K562 (cell line): Measurements from ENCODE around the gene PAQR8.

ENCODE experiments used
- E2F4 ChIP-seq: sonication (generic); formaldehyde crosslinking; IDR thresholded peaks from 2 replicates; pipeline ENCODE4 v1.8.0; 2022; ENCODE audit warnings: mild to moderate bottlenecking, low read depth, missing genetic modification reagents
- TCF7 ChIP-seq: sonication (generic); IDR thresholded peaks from 2 replicates; pipeline ENCODE4 v1.6.1; 2016; ENCODE audit warnings: antibody characterized with exemption, borderline replicate concordance
- ZNF354B ChIP-seq: fragments of 250-450 bp; sonication (Bioruptor Pico); IDR thresholded peaks from 2 replicates; pipeline ENCODE4 v1.4.0; 2020
- ZNF609 ChIP-seq: sonication (generic); formaldehyde crosslinking; IDR thresholded peaks from 2 replicates; pipeline ENCODE4 v1.8.1; 2023; ENCODE audit warnings: missing genetic modification reagents, mild to moderate bottlenecking, borderline replicate concordance

DNA sequence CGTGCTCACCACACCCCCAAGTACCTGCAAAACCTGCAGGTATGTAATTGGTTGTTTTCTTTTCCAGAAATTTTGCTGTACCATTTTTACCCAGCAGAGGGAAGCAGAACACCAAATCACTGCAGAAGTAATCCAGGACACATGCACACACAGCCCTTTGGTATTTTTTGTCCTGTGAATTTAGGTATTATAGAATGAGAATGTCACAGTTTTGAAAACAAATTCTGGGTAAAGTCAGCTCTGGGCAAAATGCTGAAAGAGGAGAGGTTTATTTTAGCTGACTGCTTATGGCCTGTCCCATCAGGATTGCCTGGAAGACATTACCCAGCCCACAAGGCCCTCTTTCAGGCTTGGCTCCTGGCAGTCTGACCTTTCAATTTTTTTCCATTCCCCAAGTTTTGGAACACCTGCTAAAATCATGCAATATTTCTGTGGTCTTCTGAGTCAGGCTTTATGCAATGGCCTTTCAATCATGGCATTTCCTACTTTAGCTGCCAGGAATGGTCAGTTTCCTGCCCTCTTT is 54.7 kb downstream of the PAQR8 start:
- TF ChIP-seq ZNF609 (CRISPR knock-in tag) (no peak), TCF7 (0 out of 2 replicates have a peak, but pooled peaks have one; percentile 4), E2F4 (CRISPR knock-in tag) (no peak), ZNF354B (no peak)
